HepG2 (cell line): ENCODE data around the gene DNAH9. TPM values are rescaled to one million over a fixed set of nuclear protein-coding genes. Genes with fewer than 3 reads are reported as not detected.

Experiments used
- ATAC-seq: fragments of 200-7000 bp; cut with Tn5 transposase; 3 replicates; pipeline ENCODE4 v1.9.1; 2020; ENCODE audit warnings: mild to moderate bottlenecking, moderate library complexity
- BruUV-seq: library from RNA; stranded (reverse); fragments of 400-500 nt; replicated peaks from 2 replicates; lab custom pipeline; 2021; lab: Mats Ljungman, UMichigan
- CTCF ChIA-PET: fragments of 300-600 bp; formaldehyde crosslinking; extraction: SDS; loops from one replicate; lab custom pipeline; 2021; ENCODE audit warnings: low total read pairs, inconsistent platforms, low intra/inter-chr PET ratio; lab: Yijun Ruan, JAX
- POLR2A ChIA-PET: fragments of 350-600 bp; sonication (Branson Sonifier 250); formaldehyde crosslinking; loops from one replicate; lab custom pipeline; 2020; ENCODE audit warnings: antibody characterized with exemption, inconsistent platforms; lab: Yijun Ruan, JAX
- DNase-seq: peaks from one replicate; pipeline ENCODE4 v3.0.0-alpha.2; 2015; ENCODE audit warnings: low spot score
- FAIRE-seq: peaks from 3 replicates; lab custom pipeline; 2011; peaks lifted over from hg19 to GRCh38; lab: Jason Lieb, UNC
- H2AFZ ChIP-seq: one replicate; pipeline ENCODE4 v1.6.1; 2011; ENCODE audit warnings: low read length, inconsistent platforms
- H3K27ac ChIP-seq: fragments of 300-600 bp; 3 replicates; pipeline ENCODE4 v1.8.0; 2011; ENCODE audit warnings: mixed run types, mild to moderate bottlenecking, mixed read lengths, low read length, inconsistent platforms; ENCODE audit not compliant: insufficient read depth; ENCODE audit errors: extremely low read length
- H3K27me3 ChIP-seq, 2 experiments: fragments of 200-600 bp in 1 of 2; 2 replicates in 1 of 2; 3 replicates in 1 of 2; pipeline versions ENCODE4 v1.6.0 to v1.8.0; 2011; ENCODE audit warnings: low read length in 2 of 2, mild to moderate bottlenecking in 2 of 2, moderate library complexity in 2 of 2, inconsistent platforms in 1 of 2; ENCODE audit not compliant: insufficient read depth in 2 of 2, control insufficient read depth in 1 of 2
- H3K36me3 ChIP-seq, 2 experiments: fragments of 200-600 bp in 1 of 2; replicated peaks in 1 of 2; 2 replicates in 1 of 2; 3 replicates in 1 of 2; pipeline versions ENCODE4 v1.5.1 to v1.8.0; 2011; ENCODE audit warnings: low read length in 2 of 2, inconsistent platforms in 1 of 2; ENCODE audit not compliant: insufficient read depth in 2 of 2, control insufficient read depth in 1 of 2
- H3K4me1 ChIP-seq: 2 replicates; pipeline ENCODE4 v1.5.1; 2012; ENCODE audit warnings: low read length, inconsistent platforms; ENCODE audit not compliant: insufficient read depth
- H3K4me2 ChIP-seq: 2 replicates; pipeline ENCODE4 v1.6.0; 2011; ENCODE audit warnings: low read depth, low read length, inconsistent platforms
- H3K4me3 ChIP-seq, 3 experiments: fragments of 200-600 bp in 1 of 3; sonication (generic), shearing (Covaris generic) in 1 of 3; replicated peaks in 1 of 3; 2 replicates each; pipeline ENCODE4 v1.5.1; 2011 to 2016; ENCODE audit warnings: low read length in 3 of 3, inconsistent platforms in 2 of 3, low read depth in 2 of 3, mild to moderate bottlenecking in 2 of 3, control low read depth in 1 of 3, mixed read lengths in 1 of 3; ENCODE audit not compliant: insufficient read depth in 1 of 3
- H3K79me2 ChIP-seq: one replicate; pipeline ENCODE4 v1.6.1; 2011; ENCODE audit warnings: low read length, inconsistent platforms; ENCODE audit not compliant: insufficient read depth
- H3K9ac ChIP-seq: 2 replicates; pipeline ENCODE4 v1.6.0; 2011; ENCODE audit warnings: mild to moderate bottlenecking, low read depth, low read length, inconsistent platforms; ENCODE audit not compliant: insufficient read depth
- H3K9me3 ChIP-seq: 2 replicates; pipeline ENCODE4 v1.5.1; 2012; ENCODE audit warnings: mild to moderate bottlenecking, low read length
- H4K20me1 ChIP-seq: 2 replicates; pipeline ENCODE4 v1.6.0; 2011; ENCODE audit warnings: inconsistent platforms, mild to moderate bottlenecking, low read length, moderate library complexity; ENCODE audit not compliant: insufficient read depth
- ATAD3A ChIP-seq: sonication (generic); formaldehyde crosslinking; IDR thresholded peaks from 2 replicates; pipeline ENCODE4 v1.4.0; 2020; ENCODE audit warnings: missing genetic modification reagents
- ATM ChIP-seq: fragments of 450-650 bp; IDR thresholded peaks from 2 replicates; pipeline ENCODE4 v1.7.1; 2017; ENCODE audit warnings: mild to moderate bottlenecking, borderline replicate concordance
- CTCF ChIP-seq: sonication (generic); formaldehyde crosslinking; IDR thresholded peaks from 2 replicates; pipeline ENCODE4 v1.5.0; 2020; ENCODE audit warnings: mild to moderate bottlenecking, missing genetic modification reagents, moderate library complexity
- HBP1 ChIP-seq: IDR thresholded peaks from 2 replicates; pipeline ENCODE4 v1.6.1; 2016; ENCODE audit warnings: low read depth, control low read depth
- KAT2B ChIP-seq: fragments of 150-350 bp; IDR thresholded peaks from 2 replicates; pipeline ENCODE4 v1.6.1; 2014; ENCODE audit warnings: low read depth, low read length, borderline replicate concordance
- LCORL ChIP-seq, 2 experiments: fragments of 450-650 bp in 1 of 2; sonication (generic) in 1 of 2; formaldehyde crosslinking in 1 of 2; IDR thresholded peaks; 2 replicates each; pipeline versions ENCODE4 v1.5.0 to v1.6.1; 2017 to 2020; ENCODE audit warnings: antibody characterized with exemption in 1 of 2, missing genetic modification reagents in 1 of 2
- MYPOP ChIP-seq: sonication (generic); formaldehyde crosslinking; IDR thresholded peaks from 2 replicates; pipeline ENCODE4 v1.8.1; 2023; ENCODE audit warnings: mild to moderate bottlenecking, moderate library complexity, missing genetic modification reagents
- SMARCC2 ChIP-seq: fragments of 450-650 bp; IDR thresholded peaks from 2 replicates; pipeline ENCODE4 v1.6.1; 2017; ENCODE audit warnings: antibody characterized with exemption, mild to moderate bottlenecking
- ZNF773 ChIP-seq: sonication (generic); formaldehyde crosslinking; IDR thresholded peaks from 2 replicates; pipeline ENCODE4 v1.4.0; 2020; ENCODE audit warnings: missing genetic modification reagents, borderline replicate concordance
- WGBS: methylation state at CpG from one replicate; pipeline ENCODE4 v1.1.6; 2017; ENCODE audit warnings: low lambda C conversion rate; 5-methylcytosine and 5-hydroxymethylcytosine counted together
- in situ Hi-C: cut with HindIII; loops from 2 replicates; pipeline ENCODE4 v1.10.0; 2017; ENCODE audit warnings: low pct_unique_long_range_greater_than_20kb; ENCODE audit not compliant: extremely low pct_ligation_motif_present
- intact Hi-C: fragments of 100-400 bp; cut with micrococcal nuclease; formaldehyde crosslinking; loops from one replicate; pipeline ENCODE4 v1.10.0; 2022; ENCODE audit not compliant: unreplicated experiment
- polyA plus RNA-seq, 8 experiments: library from polyadenylated mRNA; depleted of rRNA in 3 of 8; stranded (reverse) in 7 of 8; unstranded in 1 of 8; fragments of >200 nt; fragmentation: Illumina TruSeq in 4 of 8; extraction: Trizol in 4 of 8; gene quantifications; 2 replicates each; pipeline versions ENCODE4 v1.2.1 to v1.2.3, GENCODE V29; 2011 to 2016; ENCODE audit warnings: low read depth in 4 of 8, missing spikeins in 1 of 8, mixed read lengths in 1 of 8; ENCODE audit not compliant: insufficient read depth in 1 of 8
- total RNA-seq, 5 experiments: library from RNA; depleted of rRNA; stranded (reverse); fragments of >200 nt; fragmentation: Illumina TruSeq; extraction: Trizol; gene quantifications; 2 replicates each; pipeline ENCODE4 v1.2.3, GENCODE V29; 2016; ENCODE audit warnings: low read depth in 1 of 5

The DNAH9 gene
- total and polyA plus RNA-seq, 2 of the 13 experiments (the other 11 are each of a cell fraction or from before 2014, with no cell fraction given): not detected

- no peak for TF ChIP-seq MYPOP (CRISPR knock-in tag)
- no peak for TF ChIP-seq ATAD3A (CRISPR knock-in tag)
- no peak for TF ChIP-seq ZNF773 (CRISPR knock-in tag)
- TF ChIP-seq ATM: no peak
- TF ChIP-seq KAT2B: no peak
- TF ChIP-seq HBP1: no peak
These were observed 19.3 kb upstream of the DNAH9 start (continued) for GRCh38 chr17:11578998-11579397.

GRCh38 chr17:11580677-11581076 lies 17.6 kb upstream of the DNAH9 start:
- Histone ChIP-seq H3K9me3 (no peaks in the 10 kb centered on the region), H3K9ac (no peak overlapping the region), H3K36me3 (no peaks in the 10 kb centered on the region), H3K79me2 (no peaks in the 10 kb centered on the region), H4K20me1 (no peaks in the 10 kb centered on the region), H3K4me1 (no peaks in the 10 kb centered on the region), H3K4me3 (no peak overlapping the region), H2AFZ (no peak overlapping the region), H3K4me2 (no peak overlapping the region), H3K27me3 (no peaks in the 10 kb centered on the region), H3K27ac (no peak overlapping the region)
- FAIRE-seq (no peak), ATAC-seq (no peak), DNase-seq (no peak)
- no TSS peak for BruUV-seq
- CTCF ChIA-PET: no interaction called here
- WGBS: 20% methylated on average over 3 of the region's 3 CpGs
- in situ Hi-C loops (no loop called here), intact Hi-C loops (no loop called here)
- TF ChIP-seq CTCF (CRISPR knock-in tag): no peak
- no peak for TF ChIP-seq SMARCC2
- no peak for TF ChIP-seq LCORL (IDR thresholded peaks at IDR 0.05)
- no peak for TF ChIP-seq LCORL (CRISPR knock-in tag; IDR thresholded peaks at IDR 0.05)
- POLR2A ChIA-PET: no interaction called here
